GM12878 (cell line): ENCODE measurements around the gene EYS. TPM values are rescaled to one million over a fixed set of nuclear protein-coding genes. Genes with fewer than 3 reads are reported as not detected.

ENCODE experiments used
- ATAC-seq: fragments of 200-7000 bp; cut with Tn5 transposase; 3 replicates; pipeline ENCODE4 v1.9.1; 2020; ENCODE audit warnings: mild to moderate bottlenecking, moderate library complexity
- BruUV-seq: library from RNA; stranded (reverse); fragments of 400-500 nt; replicated peaks from 2 replicates; lab custom pipeline; 2021; lab: Mats Ljungman, UMichigan
- CTCF ChIA-PET: fragments of 300-600 bp; sonication (Branson Sonifier 250); formaldehyde crosslinking; extraction: SDS; loops from one replicate; lab custom pipeline; 2021; ENCODE audit warnings: inconsistent platforms; lab: Yijun Ruan, JAX
- POLR2A ChIA-PET: fragments of 350-600 bp; formaldehyde crosslinking; extraction: SDS; loops from one replicate; lab custom pipeline; 2021; ENCODE audit warnings: inconsistent platforms; lab: Charles Lee
- RAD21 ChIA-PET: fragments of 300-600 bp; sonication (Branson Sonifier 250); formaldehyde crosslinking; loops from one replicate; lab custom pipeline; 2023; ENCODE audit warnings: antibody characterized with exemption; ENCODE audit not compliant: unreplicated experiment; lab: Charles Lee
- SMC1A ChIA-PET: fragments of 300-600 bp; sonication (Branson Sonifier 250); formaldehyde crosslinking; loops from one replicate; lab custom pipeline; 2023; ENCODE audit not compliant: unreplicated experiment, uncharacterized antibody; lab: Charles Lee
- DNase-seq: peaks from one replicate; pipeline ENCODE4 v3.0.0-alpha.2; 2011; ENCODE audit warnings: low read depth, low spot score
- FAIRE-seq: peaks from 3 replicates; lab custom pipeline; 2011; peaks lifted over from hg19 to GRCh38; lab: Jason Lieb, UNC
- H2AFZ ChIP-seq: 2 replicates; pipeline ENCODE4 v1.6.0; 2011; ENCODE audit warnings: low read depth, low read length, control low read depth; ENCODE audit not compliant: control insufficient read depth
- H3K27ac ChIP-seq: 2 replicates; pipeline ENCODE4 v1.5.1; 2011; ENCODE audit warnings: control low read depth; ENCODE audit not compliant: control insufficient read depth, insufficient read depth
- H3K27me3 ChIP-seq, 2 experiments: replicated peaks in 1 of 2; 2 replicates each; pipeline versions ENCODE4 v1.6.0 to v1.6.1; 2011; ENCODE audit warnings: low read length in 1 of 2; ENCODE audit not compliant: control insufficient read depth in 2 of 2, insufficient read depth in 2 of 2
- H3K36me3 ChIP-seq, 2 experiments: 2 replicates each; pipeline ENCODE4 v1.5.1; 2011; ENCODE audit warnings: low read length in 1 of 2; ENCODE audit not compliant: control insufficient read depth in 2 of 2, insufficient read depth in 2 of 2
- H3K4me1 ChIP-seq: 2 replicates; pipeline ENCODE4 v1.6.1; 2011; ENCODE audit warnings: mild to moderate bottlenecking, low read length, moderate library complexity, mixed read lengths; ENCODE audit not compliant: control insufficient read depth, insufficient read depth
- H3K4me2 ChIP-seq: 2 replicates; pipeline ENCODE4 v1.6.0; 2011; ENCODE audit warnings: control low read depth; ENCODE audit not compliant: control insufficient read depth, insufficient read depth
- H3K4me3 ChIP-seq: fragments of 200-600 bp; sonication (generic); 2 replicates; pipeline ENCODE4 v1.5.1; 2016
- H3K79me2 ChIP-seq: 2 replicates; pipeline ENCODE4 v1.6.0; 2011; ENCODE audit warnings: low read length; ENCODE audit not compliant: control insufficient read depth, insufficient read depth
- H3K9ac ChIP-seq: 2 replicates; pipeline ENCODE4 v1.8.0; 2011; ENCODE audit warnings: low read length, control low read depth, mixed read lengths; ENCODE audit not compliant: control insufficient read depth, insufficient read depth
- H3K9me3 ChIP-seq: replicated peaks from 3 replicates; pipeline ENCODE4 v1.5.1; 2011; ENCODE audit warnings: mild to moderate bottlenecking, low read length; ENCODE audit not compliant: control insufficient read depth, insufficient read depth
- H4K20me1 ChIP-seq: 2 replicates; pipeline ENCODE4 v1.6.0; 2011; ENCODE audit not compliant: control insufficient read depth, insufficient read depth
- BMI1 ChIP-seq: fragments of 450-650 bp; IDR thresholded peaks from 2 replicates; pipeline ENCODE4 v1.6.1; 2016; ENCODE audit warnings: mild to moderate bottlenecking, moderate library complexity, borderline replicate concordance
- CEBPB ChIP-seq, 2 experiments: fragments of 150-350 bp in 1 of 2; IDR thresholded peaks; 2 replicates each; pipeline ENCODE4 v1.6.1; 2012 to 2014; ENCODE audit warnings: low read depth in 2 of 2, low read length in 2 of 2, borderline replicate concordance in 1 of 2, inconsistent platforms in 1 of 2
- CHD2 ChIP-seq: IDR thresholded peaks from 2 replicates; pipeline ENCODE4 v1.6.1; 2011; ENCODE audit warnings: low read depth, low read length, improper control_type of control experiment, borderline replicate concordance
- ESRRA ChIP-seq: IDR thresholded peaks from 2 replicates; pipeline ENCODE4 v1.6.1; 2012; ENCODE audit warnings: mild to moderate bottlenecking, low read length, improper control_type of control experiment
- FOXM1 ChIP-seq: IDR thresholded peaks from 2 replicates; pipeline ENCODE4 v1.6.1; 2012; ENCODE audit warnings: low read depth, mild to moderate bottlenecking, inconsistent platforms, low read length, moderate library complexity
- IKZF2 ChIP-seq, 2 experiments: fragments of 450-650 bp; IDR thresholded peaks; 2 replicates each; pipeline ENCODE4 v1.6.1; 2017; ENCODE audit warnings: mild to moderate bottlenecking in 2 of 2, moderate library complexity in 2 of 2
- LARP7 ChIP-seq: fragments of 450-650 bp; IDR thresholded peaks from 2 replicates; pipeline ENCODE4 v1.6.1; 2017; ENCODE audit warnings: mild to moderate bottlenecking
- MYC ChIP-seq: IDR thresholded peaks from 2 replicates; pipeline ENCODE4 v1.6.1; 2011; ENCODE audit warnings: mild to moderate bottlenecking, low read length, moderate library complexity, inconsistent platforms; ENCODE audit not compliant: insufficient read depth, insufficient replicate concordance, insufficient read length, severe bottlenecking
- RAD21 ChIP-seq: IDR thresholded peaks from 2 replicates; pipeline ENCODE4 v1.6.1; 2011; ENCODE audit warnings: mild to moderate bottlenecking, low read depth, low read length, moderate library complexity; ENCODE audit not compliant: insufficient read depth
- SIX5 ChIP-seq: IDR thresholded peaks from 2 replicates; pipeline ENCODE4 v1.6.1; 2011; ENCODE audit warnings: mild to moderate bottlenecking, low read depth, low read length, moderate library complexity; ENCODE audit not compliant: severe bottlenecking
- SMAD1 ChIP-seq: fragments of 450-650 bp; IDR thresholded peaks from 2 replicates; pipeline ENCODE4 v1.6.1; 2018; ENCODE audit warnings: mild to moderate bottlenecking, low read depth; ENCODE audit not compliant: partially characterized antibody
- SMC3 ChIP-seq: IDR thresholded peaks from 2 replicates; pipeline ENCODE4 v1.6.1; 2011; ENCODE audit warnings: low read length, improper control_type of control experiment, borderline replicate concordance
- SREBF1 ChIP-seq: IDR thresholded peaks from 2 replicates; pipeline ENCODE4 v1.6.1; 2012; ENCODE audit warnings: mild to moderate bottlenecking, low read length
- TAF1 ChIP-seq: IDR thresholded peaks from 2 replicates; pipeline ENCODE4 v1.6.1; 2011; ENCODE audit warnings: mild to moderate bottlenecking, low read depth, low read length, borderline replicate concordance
- ZNF384 ChIP-seq: IDR thresholded peaks from 2 replicates; pipeline ENCODE4 v1.6.1; 2012; ENCODE audit warnings: low read depth, mild to moderate bottlenecking, low read length, improper control_type of control experiment, borderline replicate concordance
- WGBS: methylation state at CpG from one replicate; pipeline ENCODE4 v1.1.6; 2016; ENCODE audit warnings: low lambda C conversion rate; ENCODE audit not compliant: insufficient replicate concordance, insufficient coverage; ENCODE audit errors: missing lambda C conversion rate; 5-methylcytosine and 5-hydroxymethylcytosine counted together
- in situ Hi-C: fragments of 300-500 bp; cut with MboI; formaldehyde crosslinking; loops from 9 replicates; pipeline ENCODE4 v1.14.3; 2018; ENCODE audit warnings: mixed read lengths
- intact Hi-C: fragments of 100-400 bp; cut with micrococcal nuclease; formaldehyde crosslinking; loops from one replicate; pipeline ENCODE4 v1.14.2; 2022; ENCODE audit not compliant: unreplicated experiment
- polyA plus RNA-seq, 11 experiments: library from polyadenylated mRNA; depleted of rRNA in 4 of 11; unstranded in 6 of 11; stranded (reverse) in 5 of 11; fragments of >200 nt; fragmentation: Nextera tagmentation in 4 of 11; fragmentation: Illumina TruSeq in 1 of 11; extraction: Ambion mirVana in 4 of 11; extraction: Trizol in 1 of 11; gene quantifications; 1 replicate in 1 of 11; 2 replicates in 10 of 11; pipeline versions ENCODE4 v1.2.1 to v1.2.3, GENCODE V29; 2011 to 2016; ENCODE audit warnings: inconsistent platforms in 2 of 11, missing spikeins in 2 of 11, low read depth in 1 of 11
- total RNA-seq, 4 experiments: library from RNA; depleted of rRNA in 3 of 4; stranded (reverse); fragments of >200 nt in 3 of 4; fragmentation: Illumina TruSeq in 1 of 4; extraction: Trizol in 1 of 4; gene quantifications; 2 replicates each; pipeline versions ENCODE4 v1.2.1 to v1.2.3, GENCODE V29; 2013 to 2021
- TF ChIP-seq, protein P1 (sequence below): fragments of 150-350 bp; IDR thresholded peaks from 2 replicates; pipeline ENCODE4 v1.6.1; 2016; ENCODE audit warnings: low read depth, low read length
- TF ChIP-seq, protein P2 (sequence below): fragments of 450-650 bp; formaldehyde crosslinking; IDR thresholded peaks from 2 replicates; pipeline ENCODE4 v1.4.0; 2022; ENCODE audit warnings: mild to moderate bottlenecking, moderate library complexity
- TF ChIP-seq, protein P3 (sequence below): IDR thresholded peaks from 2 replicates; pipeline ENCODE4 v1.6.1; 2012; ENCODE audit warnings: low read length, inconsistent platforms

The EYS gene
- total and polyA plus RNA-seq, 10 of the 15 experiments (the other 5 are each of a cell fraction or from before 2014, with no cell fraction given) = under 0.01 to 0.14 (median 0.02) TPM; not detected in 1

DNA sequence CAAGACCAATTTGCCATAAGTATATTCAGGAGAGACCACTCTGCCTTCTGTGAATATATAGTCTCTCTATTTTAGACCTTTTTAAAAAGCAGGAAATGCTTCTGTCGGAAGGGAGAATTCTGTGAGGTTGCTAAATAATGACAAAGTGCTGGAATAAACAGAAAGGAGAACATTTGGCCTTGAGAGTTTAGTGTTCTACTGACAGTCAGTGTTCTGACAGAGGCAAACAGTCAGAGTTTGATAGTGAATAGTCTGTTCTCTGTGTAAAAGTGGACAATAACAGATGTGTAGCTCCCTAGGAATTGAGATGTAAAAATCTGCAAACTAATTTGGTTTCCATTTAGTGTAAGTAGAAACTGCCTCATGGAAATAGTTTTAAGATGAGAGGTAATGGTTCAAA, 1850.8 kb downstream of the EYS start:
- Histone ChIP-seq H3K27ac (no peak overlapping the region), H4K20me1 (no peaks in the 10 kb centered on the region), H3K36me3 (no peaks in the 10 kb centered on the region), H3K27me3 (no peaks in the 10 kb centered on the region), H2AFZ (no peak overlapping the region), H3K4me1 (no peaks in the 10 kb centered on the region), H3K4me3 (no peak overlapping the region), H3K4me2 (no peak overlapping the region), H3K79me2 (no peaks in the 10 kb centered on the region), H3K9me3 (no peaks in the 10 kb centered on the region), H3K9ac (no peak overlapping the region)
- intact Hi-C loops (no loop called here), in situ Hi-C loops (no loop called here)
- DNase-seq (no peak), ATAC-seq (no peak), FAIRE-seq (no peak)
- WGBS = 41% methylated on average over 1 of the region's 1 CpG
- POLR2A ChIA-PET = no interaction called here
- RAD21 ChIA-PET = no interaction called here
- SMC1A ChIA-PET = interaction anchor here (1.3 kb wide), 1 partner anchor 9 kb away, joined by 3 read pairs; no protein-coding TSS in a partner anchor
- CTCF ChIA-PET = no interaction called here
- BruUV-seq = no TSS peak
- TF ChIP-seq TAF1 (no peak), ZNF384 (no peak), LARP7 (no peak), ESRRA (no peak), MYC (no peak), SMAD1 (no peak), CEBPB (IDR thresholded peaks at IDR 0.05; ENCODE audit: borderline replicate concordance in 1 of 2, low read depth in 2 of 2, low read length in 2 of 2) (no peak), SMC3 (no peak), BMI1 (no peak), FOXM1 (no peak), RAD21 (no peak), CHD2 (no peak), SIX5 (no peak), SREBF1 (no peak), IKZF2 (IDR thresholded peaks at IDR 0.05) (no peak)
- TF ChIP-seq, protein P1, sequence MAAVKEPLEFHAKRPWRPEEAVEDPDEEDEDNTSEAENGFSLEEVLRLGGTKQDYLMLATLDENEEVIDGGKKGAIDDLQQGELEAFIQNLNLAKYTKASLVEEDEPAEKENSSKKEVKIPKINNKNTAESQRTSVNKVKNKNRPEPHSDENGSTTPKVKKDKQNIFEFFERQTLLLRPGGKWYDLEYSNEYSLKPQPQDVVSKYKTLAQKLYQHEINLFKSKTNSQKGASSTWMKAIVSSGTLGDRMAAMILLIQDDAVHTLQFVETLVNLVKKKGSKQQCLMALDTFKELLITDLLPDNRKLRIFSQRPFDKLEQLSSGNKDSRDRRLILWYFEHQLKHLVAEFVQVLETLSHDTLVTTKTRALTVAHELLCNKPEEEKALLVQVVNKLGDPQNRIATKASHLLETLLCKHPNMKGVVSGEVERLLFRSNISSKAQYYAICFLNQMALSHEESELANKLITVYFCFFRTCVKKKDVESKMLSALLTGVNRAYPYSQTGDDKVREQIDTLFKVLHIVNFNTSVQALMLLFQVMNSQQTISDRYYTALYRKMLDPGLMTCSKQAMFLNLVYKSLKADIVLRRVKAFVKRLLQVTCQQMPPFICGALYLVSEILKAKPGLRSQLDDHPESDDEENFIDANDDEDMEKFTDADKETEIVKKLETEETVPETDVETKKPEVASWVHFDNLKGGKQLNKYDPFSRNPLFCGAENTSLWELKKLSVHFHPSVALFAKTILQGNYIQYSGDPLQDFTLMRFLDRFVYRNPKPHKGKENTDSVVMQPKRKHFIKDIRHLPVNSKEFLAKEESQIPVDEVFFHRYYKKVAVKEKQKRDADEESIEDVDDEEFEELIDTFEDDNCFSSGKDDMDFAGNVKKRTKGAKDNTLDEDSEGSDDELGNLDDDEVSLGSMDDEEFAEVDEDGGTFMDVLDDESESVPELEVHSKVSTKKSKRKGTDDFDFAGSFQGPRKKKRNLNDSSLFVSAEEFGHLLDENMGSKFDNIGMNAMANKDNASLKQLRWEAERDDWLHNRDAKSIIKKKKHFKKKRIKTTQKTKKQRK = no peak
- TF ChIP-seq, protein P2, sequence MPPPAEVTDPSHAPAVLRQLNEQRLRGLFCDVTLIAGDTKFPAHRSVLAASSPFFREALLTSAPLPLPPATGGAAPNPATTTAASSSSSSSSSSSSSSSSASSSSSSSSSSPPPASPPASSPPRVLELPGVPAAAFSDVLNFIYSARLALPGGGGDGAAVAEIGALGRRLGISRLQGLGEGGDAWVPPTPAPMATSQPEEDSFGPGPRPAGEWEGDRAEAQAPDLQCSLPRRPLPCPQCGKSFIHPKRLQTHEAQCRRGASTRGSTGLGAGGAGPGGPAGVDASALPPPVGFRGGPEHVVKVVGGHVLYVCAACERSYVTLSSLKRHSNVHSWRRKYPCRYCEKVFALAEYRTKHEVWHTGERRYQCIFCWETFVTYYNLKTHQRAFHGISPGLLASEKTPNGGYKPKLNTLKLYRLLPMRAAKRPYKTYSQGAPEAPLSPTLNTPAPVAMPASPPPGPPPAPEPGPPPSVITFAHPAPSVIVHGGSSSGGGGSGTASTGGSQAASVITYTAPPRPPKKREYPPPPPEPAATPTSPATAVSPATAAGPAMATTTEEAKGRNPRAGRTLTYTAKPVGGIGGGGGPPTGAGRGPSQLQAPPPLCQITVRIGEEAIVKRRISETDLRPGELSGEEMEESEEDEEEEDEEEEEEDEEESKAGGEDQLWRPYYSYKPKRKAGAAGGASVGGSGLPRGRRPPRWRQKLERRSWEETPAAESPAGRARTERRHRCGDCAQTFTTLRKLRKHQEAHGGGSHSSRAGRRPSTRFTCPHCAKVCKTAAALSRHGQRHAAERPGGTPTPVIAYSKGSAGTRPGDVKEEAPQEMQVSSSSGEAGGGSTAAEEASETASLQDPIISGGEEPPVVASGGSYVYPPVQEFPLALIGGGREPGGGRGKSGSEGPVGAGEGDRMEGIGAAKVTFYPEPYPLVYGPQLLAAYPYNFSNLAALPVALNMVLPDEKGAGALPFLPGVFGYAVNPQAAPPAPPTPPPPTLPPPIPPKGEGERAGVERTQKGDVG (CRISPR knock-in tag) = no peak
- TF ChIP-seq, protein P3, sequence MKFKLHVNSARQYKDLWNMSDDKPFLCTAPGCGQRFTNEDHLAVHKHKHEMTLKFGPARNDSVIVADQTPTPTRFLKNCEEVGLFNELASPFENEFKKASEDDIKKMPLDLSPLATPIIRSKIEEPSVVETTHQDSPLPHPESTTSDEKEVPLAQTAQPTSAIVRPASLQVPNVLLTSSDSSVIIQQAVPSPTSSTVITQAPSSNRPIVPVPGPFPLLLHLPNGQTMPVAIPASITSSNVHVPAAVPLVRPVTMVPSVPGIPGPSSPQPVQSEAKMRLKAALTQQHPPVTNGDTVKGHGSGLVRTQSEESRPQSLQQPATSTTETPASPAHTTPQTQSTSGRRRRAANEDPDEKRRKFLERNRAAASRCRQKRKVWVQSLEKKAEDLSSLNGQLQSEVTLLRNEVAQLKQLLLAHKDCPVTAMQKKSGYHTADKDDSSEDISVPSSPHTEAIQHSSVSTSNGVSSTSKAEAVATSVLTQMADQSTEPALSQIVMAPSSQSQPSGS = no peak
